Activated CD8-positive, alpha-beta memory T cell treated with anti-CD3 and anti-CD28 coated beads for 1 hour (primary cell): ENCODE results near the gene AFAP1.

Source experiments
- DNase-seq, 2 donors: peaks; one replicate each; pipeline ENCODE4 v3.0.0-alpha.2; 2020; ENCODE audit warnings: low read depth in 1 of 2; ENCODE audit errors: extremely low read depth in 1 of 2

The AFAP1 gene

GRCh38 chr4:7894677-7895181 lies 44.9 kb downstream of the AFAP1 start:
- no peak for DNase-seq

- DNase-seq: no peak
These were observed 45.5 kb downstream of the AFAP1 start for GRCh38 chr4:7894098-7894676.

GRCh38 chr4:7893539-7893938 lies 46.1 kb downstream of the AFAP1 start:
- no peak for DNase-seq

- no peak for DNase-seq
These were observed 47.2 kb downstream of the AFAP1 start for GRCh38 chr4:7892212-7893019.

- DNase-seq: no peak
These were observed 48.8 kb downstream of the AFAP1 start for GRCh38 chr4:7890635-7891393.

GRCh38 chr4:7887436-7887835 lies 52.2 kb downstream of the AFAP1 start:
- DNase-seq: no peak

GRCh38 chr4:7886007-7886973 lies 53.4 kb downstream of the AFAP1 start:
- no peak for DNase-seq

- no peak for DNase-seq
These were observed 54.2 kb downstream of the AFAP1 start for GRCh38 chr4:7885216-7886006.

- no peak for DNase-seq
These were observed 59.0 kb downstream of the AFAP1 start for GRCh38 chr4:7880683-7881082.

- DNase-seq: no peak
These were observed 60.5 kb downstream of the AFAP1 start for GRCh38 chr4:7879127-7879526.

- no peak for DNase-seq
These were observed 61.3 kb downstream of the AFAP1 start for GRCh38 chr4:7878323-7878722.

- DNase-seq: no peak
These were observed 62.5 kb downstream of the AFAP1 start for GRCh38 chr4:7877176-7877575.

- DNase-seq: no peak
These were observed 63.3 kb downstream of the AFAP1 start for GRCh38 chr4:7876201-7876875.

- no peak for DNase-seq
These were observed 64.8 kb downstream of the AFAP1 start for GRCh38 chr4:7874838-7875237.

GRCh38 chr4:7873881-7874280 lies 65.8 kb downstream of the AFAP1 start:
- no peak for DNase-seq

- no peak for DNase-seq
These were observed 67.3 kb downstream of the AFAP1 start for GRCh38 chr4:7872264-7872771.

GRCh38 chr4:7871356-7871755 lies 68.3 kb downstream of the AFAP1 start:
- DNase-seq: no peak

GRCh38 chr4:7868892-7869471 lies 70.7 kb downstream of the AFAP1 start:
- DNase-seq: no peak

GRCh38 chr4:7868436-7868775 lies 71.3 kb downstream of the AFAP1 start:
- DNase-seq: no peak
